Measurements from ENCODE around the gene VPS54. TPM values are rescaled to one million over a fixed set of nuclear protein-coding genes. Genes with fewer than 3 reads are reported as not detected.

VPS54 gene
- total RNA-seq, 1 donor from 2014 or later: 28.2 TPM

- TF ChIP-seq, protein P1, sequence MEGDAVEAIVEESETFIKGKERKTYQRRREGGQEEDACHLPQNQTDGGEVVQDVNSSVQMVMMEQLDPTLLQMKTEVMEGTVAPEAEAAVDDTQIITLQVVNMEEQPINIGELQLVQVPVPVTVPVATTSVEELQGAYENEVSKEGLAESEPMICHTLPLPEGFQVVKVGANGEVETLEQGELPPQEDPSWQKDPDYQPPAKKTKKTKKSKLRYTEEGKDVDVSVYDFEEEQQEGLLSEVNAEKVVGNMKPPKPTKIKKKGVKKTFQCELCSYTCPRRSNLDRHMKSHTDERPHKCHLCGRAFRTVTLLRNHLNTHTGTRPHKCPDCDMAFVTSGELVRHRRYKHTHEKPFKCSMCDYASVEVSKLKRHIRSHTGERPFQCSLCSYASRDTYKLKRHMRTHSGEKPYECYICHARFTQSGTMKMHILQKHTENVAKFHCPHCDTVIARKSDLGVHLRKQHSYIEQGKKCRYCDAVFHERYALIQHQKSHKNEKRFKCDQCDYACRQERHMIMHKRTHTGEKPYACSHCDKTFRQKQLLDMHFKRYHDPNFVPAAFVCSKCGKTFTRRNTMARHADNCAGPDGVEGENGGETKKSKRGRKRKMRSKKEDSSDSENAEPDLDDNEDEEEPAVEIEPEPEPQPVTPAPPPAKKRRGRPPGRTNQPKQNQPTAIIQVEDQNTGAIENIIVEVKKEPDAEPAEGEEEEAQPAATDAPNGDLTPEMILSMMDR (IDR thresholded peaks at IDR 0.05; ENCODE audit: unreplicated experiment): peak; percentile 57
- Mint-ChIP-seq H3K27ac (no peak overlapping the region), H3K4me1 (ENCODE audit: low read depth) (peaks cover 5% of the 10 kb centered on the region), H3K4me3 (ENCODE audit: low read depth) (no peak overlapping the region), H3K36me3 (ENCODE audit: insufficient read depth) (peaks cover 26% of the 10 kb centered on the region), H3K27me3 (no peaks in the 10 kb centered on the region), H3K9me3 (ENCODE audit: low read depth) (no peaks in the 10 kb centered on the region)
- DNase-seq (ENCODE audit: low spot score, unreplicated experiment): no peak
These were observed 157.9 kb downstream of the VPS54 start for GRCh38 chr2:63861220-63861822.

DNA sequence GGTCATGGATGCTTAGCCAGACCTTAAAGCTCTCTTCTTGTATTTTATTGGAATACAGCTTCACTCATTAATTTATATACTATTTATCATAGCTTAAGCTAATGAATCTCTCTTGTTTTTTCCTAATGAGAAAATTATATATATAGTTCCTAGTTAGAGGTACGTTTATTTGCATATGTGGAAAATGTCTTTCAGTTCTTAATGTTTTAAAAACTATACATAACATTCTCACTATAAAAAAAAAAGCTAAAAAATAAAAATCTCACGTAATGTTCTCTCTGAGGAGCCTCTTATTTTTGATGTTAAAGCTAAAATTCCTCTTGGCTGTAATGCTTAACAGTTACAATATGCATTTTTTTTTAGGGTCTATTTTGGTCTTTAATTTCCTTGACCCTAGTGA is 160.9 kb downstream of the VPS54 start:
- H3K27ac Mint-ChIP-seq: no peak overlapping the region
- TF ChIP-seq, protein P1 (IDR thresholded peaks at IDR 0.05; ENCODE audit: unreplicated experiment): no peak
- H3K36me3 Mint-ChIP-seq (ENCODE audit: insufficient read depth): peaks cover 24% of the 10 kb centered on the region
- no peaks in the 10 kb centered on the region for H3K27me3 Mint-ChIP-seq
- H3K4me1 Mint-ChIP-seq (ENCODE audit: low read depth): peaks cover 12% of the 10 kb centered on the region
- no peak overlapping the region for H3K4me3 Mint-ChIP-seq (ENCODE audit: low read depth)
- no peak for DNase-seq (ENCODE audit: low spot score, unreplicated experiment)
- H3K9me3 Mint-ChIP-seq (ENCODE audit: low read depth): no peaks in the 10 kb centered on the region

GRCh38 chr2:63856303-63856603 is 163.0 kb downstream of the VPS54 start:
- Mint-ChIP-seq H3K36me3 (ENCODE audit: insufficient read depth) (peaks cover 17% of the 10 kb centered on the region), H3K4me1 (ENCODE audit: low read depth) (peaks cover 9% of the 10 kb centered on the region), H3K9me3 (ENCODE audit: low read depth) (no peaks in the 10 kb centered on the region), H3K4me3 (ENCODE audit: low read depth) (no peak overlapping the region), H3K27me3 (no peaks in the 10 kb centered on the region), H3K27ac (no peak overlapping the region)
- no peak for DNase-seq (ENCODE audit: low spot score, unreplicated experiment)
- TF ChIP-seq, protein P1 (IDR thresholded peaks at IDR 0.05; ENCODE audit: unreplicated experiment): no peak

DNA sequence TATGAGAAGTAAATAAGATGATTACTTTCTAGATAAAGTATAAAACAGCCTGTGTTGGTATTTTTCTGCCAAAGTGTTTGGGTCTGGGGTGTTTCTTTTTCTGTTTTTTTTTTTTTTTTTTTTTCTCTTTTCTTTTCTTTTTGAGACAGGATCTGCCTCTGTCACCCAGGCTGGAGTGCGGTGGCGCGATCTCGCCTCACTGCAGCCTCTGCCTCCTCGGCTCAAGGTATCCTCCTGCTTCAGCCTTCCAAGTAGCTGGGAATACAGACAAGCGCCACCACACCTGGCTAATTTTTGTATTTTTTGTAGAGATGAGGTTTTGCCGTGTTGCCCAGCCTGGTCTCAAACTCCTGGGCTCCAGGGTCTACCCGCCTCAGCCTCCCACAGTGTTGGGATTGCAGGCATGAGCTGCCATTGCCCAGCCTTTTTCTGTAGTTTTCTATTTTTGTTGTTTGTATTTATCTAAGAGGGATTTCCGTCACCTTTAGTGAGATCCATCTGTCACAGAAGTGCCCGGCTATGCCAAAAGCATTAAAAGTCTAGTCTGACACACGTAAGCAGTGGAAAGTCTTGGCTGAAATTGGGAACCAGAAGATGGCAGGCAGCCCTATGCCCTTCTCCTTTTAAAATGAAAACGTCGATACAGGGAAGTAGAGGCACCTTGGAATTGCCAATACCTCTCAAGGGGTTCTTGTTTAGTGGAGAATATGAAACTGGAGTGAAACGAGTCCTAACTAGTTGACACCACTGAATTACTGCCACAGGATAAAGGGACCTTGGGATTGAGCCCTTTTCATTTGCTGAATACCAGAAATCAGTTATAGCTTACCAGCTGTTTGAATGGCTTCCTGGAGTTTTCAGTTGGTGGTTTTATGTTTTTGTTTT is 163.6 kb downstream of the VPS54 start:
- H3K36me3 Mint-ChIP-seq (ENCODE audit: insufficient read depth): peaks cover 13% of the 10 kb centered on the region
- no peak overlapping the region for H3K4me3 Mint-ChIP-seq (ENCODE audit: low read depth)
- no peaks in the 10 kb centered on the region for H3K27me3 Mint-ChIP-seq
- H3K9me3 Mint-ChIP-seq (ENCODE audit: low read depth): no peaks in the 10 kb centered on the region
- H3K27ac Mint-ChIP-seq: no peak overlapping the region
- no peak for DNase-seq (ENCODE audit: low spot score, unreplicated experiment)
- peaks cover 9% of the 10 kb centered on the region for H3K4me1 Mint-ChIP-seq (ENCODE audit: low read depth)
- TF ChIP-seq, protein P1 (IDR thresholded peaks at IDR 0.05; ENCODE audit: unreplicated experiment): no peak

- Mint-ChIP-seq H3K27ac (peak overlapping the region; percentile 22), H3K4me1 (ENCODE audit: low read depth) (peaks cover 22% of the 10 kb centered on the region), H3K9me3 (ENCODE audit: low read depth) (no peaks in the 10 kb centered on the region), H3K36me3 (ENCODE audit: insufficient read depth) (peaks cover 7% of the 10 kb centered on the region), H3K4me3 (ENCODE audit: low read depth) (no peak overlapping the region), H3K27me3 (no peaks in the 10 kb centered on the region)
- TF ChIP-seq, protein P1 (IDR thresholded peaks at IDR 0.05; ENCODE audit: unreplicated experiment): no peak
- no peak for DNase-seq (ENCODE audit: low spot score, unreplicated experiment)
These were observed 165.5 kb downstream of the VPS54 start for GRCh38 chr2:63853527-63854310.
